GM23248 (cell line): ENCODE data around the gene THADA. TPM values are rescaled to one million over a fixed set of nuclear protein-coding genes. Genes with fewer than 3 reads are reported as not detected.

Source experiments
- DNase-seq: peaks from one replicate; pipeline ENCODE4 v3.0.0-alpha.2; 2015
- H2AFZ ChIP-seq: fragments of 200-600 bp; sonication (generic); 2 replicates; pipeline ENCODE4 v1.6.1; 2016; ENCODE audit warnings: antibody characterized with exemption
- H3F3A ChIP-seq: fragments of 200-600 bp; sonication (generic); 2 replicates; pipeline ENCODE4 v1.6.1; 2016; ENCODE audit warnings: mild to moderate bottlenecking, antibody characterized with exemption, mixed run types; ENCODE audit not compliant: insufficient read depth
- H3K27ac ChIP-seq: fragments of 200-600 bp; sonication (generic); 2 replicates; pipeline ENCODE4 v1.5.1; 2016; ENCODE audit warnings: mild to moderate bottlenecking
- H3K27me3 ChIP-seq: fragments of 200-600 bp; sonication (generic); replicated peaks from 2 replicates; pipeline ENCODE4 v1.6.1; 2016; ENCODE audit warnings: mild to moderate bottlenecking; ENCODE audit not compliant: insufficient read depth
- H3K36me3 ChIP-seq: fragments of 200-600 bp; sonication (generic); 2 replicates; pipeline ENCODE4 v1.6.1; 2016; ENCODE audit warnings: low read depth, mild to moderate bottlenecking
- H3K4me1 ChIP-seq: fragments of 200-600 bp; sonication (generic); 2 replicates; pipeline ENCODE4 v1.6.1; 2016; ENCODE audit warnings: mild to moderate bottlenecking; ENCODE audit not compliant: insufficient read depth
- H3K4me2 ChIP-seq: fragments of 200-600 bp; sonication (generic); one replicate; pipeline ENCODE4 v1.6.1; 2016; ENCODE audit warnings: mild to moderate bottlenecking; ENCODE audit not compliant: unreplicated experiment
- H3K4me3 ChIP-seq: fragments of 200-600 bp; sonication (generic); 2 replicates; pipeline ENCODE4 v1.5.1; 2016; ENCODE audit warnings: mild to moderate bottlenecking
- H3K79me2 ChIP-seq: fragments of 200-600 bp; sonication (generic); 2 replicates; pipeline ENCODE4 v1.6.1; 2016; ENCODE audit warnings: mild to moderate bottlenecking; ENCODE audit not compliant: insufficient read depth
- H3K9ac ChIP-seq: fragments of 200-600 bp; sonication (generic); 2 replicates; pipeline ENCODE4 v1.6.1; 2016; ENCODE audit warnings: mild to moderate bottlenecking
- H3K9me2 ChIP-seq: fragments of 200-600 bp; sonication (generic); 2 replicates; pipeline ENCODE4 v1.6.1; 2016; ENCODE audit warnings: mixed run types, mild to moderate bottlenecking, moderate library complexity; ENCODE audit not compliant: insufficient read depth
- H3K9me3 ChIP-seq: fragments of 200-600 bp; sonication (generic); one replicate; pipeline ENCODE4 v1.6.1; 2017; ENCODE audit warnings: low read depth
- H4K20me1 ChIP-seq: fragments of 200-600 bp; sonication (generic); 2 replicates; pipeline ENCODE4 v1.6.0; 2016; ENCODE audit not compliant: insufficient read depth
- EZH2 ChIP-seq: fragments of 200-600 bp; sonication (generic); IDR thresholded peaks from 2 replicates; pipeline ENCODE4 v1.6.1; 2018; ENCODE audit warnings: antibody characterized with exemption, mild to moderate bottlenecking; ENCODE audit not compliant: insufficient read depth, poor library complexity, severe bottlenecking
- EZH2phosphoT487 ChIP-seq: fragments of 200-600 bp; sonication (generic); IDR thresholded peaks from 2 replicates; pipeline ENCODE4 v1.6.1; 2018; ENCODE audit warnings: antibody characterized with exemption, moderate library complexity, mild to moderate bottlenecking, low read depth; ENCODE audit not compliant: insufficient read depth
- WGBS, 2 experiments: methylation state at CpG; one replicate each; pipeline ENCODE4 v1.1.6; 2015 to 2017; ENCODE audit warnings: low lambda C conversion rate in 2 of 2, low coverage in 1 of 2; ENCODE audit errors: missing lambda C conversion rate in 2 of 2; 5-methylcytosine and 5-hydroxymethylcytosine counted together
- in situ Hi-C: fragments of 300-500 bp; cut with MboI; formaldehyde crosslinking; loops from 2 replicates; pipeline ENCODE4 v1.15.0; 2020
- polyA plus RNA-seq: library from polyadenylated mRNA; unstranded; fragments of >200 nt; fragmentation: Nextera tagmentation; extraction: Ambion mirVana; gene quantifications from 2 replicates; pipeline ENCODE4 v1.2.1, GENCODE V29; 2016
- total RNA-seq: library from RNA; depleted of rRNA; stranded (reverse); fragments of >200 nt; shearing (Covaris generic); gene quantifications from 2 replicates; pipeline ENCODE4 v1.2.3, GENCODE V29; 2014

THADA gene
- total and polyA plus RNA-seq, 2 experiments from 2014 or later, result 14.1 to 15.8 TPM

DNA sequence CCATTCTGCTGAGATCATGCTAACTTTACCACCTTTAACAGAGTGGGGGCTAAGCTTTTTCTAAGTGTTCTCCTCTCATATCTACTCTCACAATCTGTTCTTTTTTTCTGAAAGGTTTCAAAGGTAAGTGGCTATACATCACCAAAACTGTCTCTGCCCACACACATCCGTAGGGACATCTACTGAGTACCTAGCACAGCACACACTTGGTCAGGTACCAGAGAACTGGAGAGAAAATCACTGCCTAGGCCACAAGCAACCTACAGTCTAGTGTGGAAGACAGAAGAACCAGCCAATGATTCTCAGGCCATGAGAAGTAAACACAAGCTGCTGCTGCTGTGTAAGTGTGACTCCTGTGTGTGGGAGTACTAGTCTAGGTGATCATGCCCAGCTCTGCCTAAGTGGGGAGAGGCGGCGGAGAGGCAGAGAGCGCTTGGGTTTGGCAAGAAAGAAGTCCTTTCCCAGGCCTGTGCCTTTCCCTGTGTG, 193.3 kb downstream of the THADA start:
- no peak overlapping the region for H2AFZ ChIP-seq
- no peak for DNase-seq
- no peak for TF ChIP-seq EZH2phosphoT487
- TF ChIP-seq EZH2, result no peak
- no peak overlapping the region for H3K27ac ChIP-seq
- H3K9me2 ChIP-seq, result no peaks in the 10 kb centered on the region
- whole genome bisulfite sequencing, 2 experiments, result 81 to 85% methylated on average over 4 of the region's 4 CpGs
- peaks cover 10% of the 10 kb centered on the region for H3K4me1 ChIP-seq
- no peaks in the 10 kb centered on the region for H3K27me3 ChIP-seq
- no peak overlapping the region for H3K4me2 ChIP-seq
- H3K79me2 ChIP-seq, result no peaks in the 10 kb centered on the region
- no peaks in the 10 kb centered on the region for H3K36me3 ChIP-seq
- H3K9ac ChIP-seq, result no peak overlapping the region
- no peak overlapping the region for H3K4me3 ChIP-seq
- H3K9me3 ChIP-seq, result no peaks in the 10 kb centered on the region
- in situ Hi-C loops, result no loop called here
- peaks cover 10% of the 10 kb centered on the region for H3F3A ChIP-seq
- H4K20me1 ChIP-seq, result no peaks in the 10 kb centered on the region

DNA sequence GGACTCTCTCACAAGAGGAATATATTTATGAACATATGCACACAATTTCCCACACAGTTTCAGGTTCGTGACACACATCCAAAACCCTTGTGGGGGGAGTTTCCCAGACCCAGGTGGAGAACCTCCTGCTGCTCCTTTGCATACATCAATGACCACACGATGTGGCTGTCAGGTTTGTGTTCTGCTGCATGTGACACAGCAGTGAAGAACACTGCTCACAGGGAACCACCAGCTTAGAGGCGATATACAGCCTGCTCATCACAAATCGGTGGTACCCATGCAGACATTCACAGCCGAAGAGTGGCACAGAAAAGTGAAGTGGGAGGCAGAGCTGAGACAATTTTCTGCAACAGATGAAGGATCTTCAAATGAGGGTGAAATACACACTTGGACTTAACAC, 193.8 kb downstream of the THADA start:
- no peak overlapping the region for H2AFZ ChIP-seq
- H3F3A ChIP-seq, result peaks cover 10% of the 10 kb centered on the region
- no peak overlapping the region for H3K4me2 ChIP-seq
- no peaks in the 10 kb centered on the region for H3K27me3 ChIP-seq
- H3K9me2 ChIP-seq, result no peaks in the 10 kb centered on the region
- H3K4me1 ChIP-seq, result peaks cover 10% of the 10 kb centered on the region
- H3K4me3 ChIP-seq, result no peak overlapping the region
- DNase-seq, result no peak
- no peak overlapping the region for H3K27ac ChIP-seq
- 94% methylated on average over 5 of the region's 5 CpGs for WGBS, 2 experiments
- no peaks in the 10 kb centered on the region for H3K36me3 ChIP-seq
- TF ChIP-seq EZH2phosphoT487 (no peak), EZH2 (no peak)
- no peaks in the 10 kb centered on the region for H3K9me3 ChIP-seq
- no peaks in the 10 kb centered on the region for H4K20me1 ChIP-seq
- in situ Hi-C loops, result no loop called here
- no peaks in the 10 kb centered on the region for H3K79me2 ChIP-seq
- H3K9ac ChIP-seq, result no peak overlapping the region

DNA sequence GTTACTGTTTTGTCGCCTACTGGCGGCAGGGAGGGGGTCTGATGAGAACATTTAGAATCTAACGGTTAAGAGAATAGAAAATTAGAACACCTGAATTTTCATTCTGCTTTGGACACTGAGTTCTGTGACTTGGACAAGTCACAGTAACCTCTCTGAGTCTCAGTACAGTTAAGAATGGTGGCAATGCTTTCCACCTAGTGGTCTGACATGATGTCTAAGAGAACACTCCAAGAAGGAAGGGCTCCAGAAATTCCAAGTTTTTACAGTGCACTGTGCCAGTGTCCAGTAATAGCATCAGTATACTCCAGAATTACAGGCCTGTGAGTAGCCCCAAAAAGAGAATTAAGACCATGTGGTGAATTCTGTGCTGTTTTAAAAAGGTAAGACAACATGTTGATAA, 195.3 kb downstream of the THADA start:
- WGBS, 2 experiments, result 82 to 85% methylated on average over 3 of the region's 3 CpGs
- H2AFZ ChIP-seq, result no peak overlapping the region
- no peak for DNase-seq

DNA sequence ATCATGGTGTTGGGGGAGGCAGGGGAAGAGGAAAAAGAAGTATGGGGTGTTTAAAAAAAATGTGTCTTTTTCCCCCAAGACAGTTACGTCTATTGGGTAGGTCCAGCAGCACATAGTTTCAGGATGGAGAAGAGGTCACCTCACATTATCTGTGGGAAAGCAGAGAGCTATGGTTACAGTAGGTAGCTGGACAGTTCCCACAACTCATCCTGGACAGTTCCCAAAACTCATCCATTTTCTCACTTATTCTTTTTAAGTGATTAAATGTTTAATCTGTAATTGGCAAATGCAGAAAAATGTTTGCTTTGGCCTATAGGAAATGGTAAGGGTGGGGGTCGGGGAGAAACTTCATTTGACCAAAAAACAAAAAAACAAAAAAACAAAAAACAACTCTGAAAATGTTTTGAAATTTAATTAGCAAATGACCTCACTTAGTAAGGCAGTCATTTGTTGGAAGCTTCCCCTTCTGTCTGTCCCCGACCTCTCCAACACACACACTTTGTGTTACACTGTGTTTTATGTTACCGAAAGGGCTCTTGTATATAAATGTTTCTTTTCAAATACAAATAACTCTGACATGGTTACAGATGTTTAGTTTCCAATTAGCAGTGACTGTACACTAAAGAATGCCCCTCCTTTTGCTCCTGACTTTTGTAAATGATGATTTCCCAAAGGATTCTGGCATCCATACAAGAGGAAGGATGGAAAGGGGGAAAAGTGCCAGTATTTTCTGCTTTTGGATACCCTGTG, 196.1 kb downstream of the THADA start:
- H3K4me1 ChIP-seq, result peaks cover 10% of the 10 kb centered on the region
- H3K9me2 ChIP-seq, result no peaks in the 10 kb centered on the region
- H3K4me3 ChIP-seq, result no peak overlapping the region
- H3K79me2 ChIP-seq, result no peaks in the 10 kb centered on the region
- no peak overlapping the region; the same call in 1 of the 2 replicates for H3K9ac ChIP-seq
- H4K20me1 ChIP-seq, result no peaks in the 10 kb centered on the region
- peak overlapping the region; percentile 45 for H3K27ac ChIP-seq
- peak overlapping the region; percentile 39 for H3K4me2 ChIP-seq
- DNase-seq, result peak; percentile 58
- H3K27me3 ChIP-seq, result no peaks in the 10 kb centered on the region
- no peaks in the 10 kb centered on the region for H3K9me3 ChIP-seq
- H3K36me3 ChIP-seq, result no peaks in the 10 kb centered on the region
- 18 to 19% methylated on average over 4 of the region's 4 CpGs for WGBS, 2 experiments
- in situ Hi-C loops, result no loop called here
- peaks cover 10% of the 10 kb centered on the region for H3F3A ChIP-seq
- H2AFZ ChIP-seq, result no peak overlapping the region
- no peak for TF ChIP-seq EZH2phosphoT487
- no peak for TF ChIP-seq EZH2

More for the DNA sequence above, 195.3 kb downstream of the THADA start:
- no peak overlapping the region for H3K4me2 ChIP-seq
- no peaks in the 10 kb centered on the region for H3K9me2 ChIP-seq
- no peaks in the 10 kb centered on the region for H3K9me3 ChIP-seq
- peaks cover 10% of the 10 kb centered on the region for H3F3A ChIP-seq
- no peak overlapping the region for H3K27ac ChIP-seq
- no peak overlapping the region for H3K4me3 ChIP-seq
- H3K4me1 ChIP-seq, result peaks cover 10% of the 10 kb centered on the region
- in situ Hi-C loops, result no loop called here
- TF ChIP-seq EZH2phosphoT487, result no peak
- TF ChIP-seq EZH2, result no peak
- H3K36me3 ChIP-seq, result no peaks in the 10 kb centered on the region
- no peak overlapping the region for H3K9ac ChIP-seq
- H3K79me2 ChIP-seq, result no peaks in the 10 kb centered on the region
- no peaks in the 10 kb centered on the region for H4K20me1 ChIP-seq
- H3K27me3 ChIP-seq, result no peaks in the 10 kb centered on the region
